Activated T-cell treated with anti-CD3 and anti-CD28 coated beads, Interleukin-2, amount 50 U/mL, for 72 hours (primary cell): ENCODE results near the gene CTRB2. TPM values are rescaled to one million over a fixed set of nuclear protein-coding genes. Genes with fewer than 3 reads are reported as not detected.
"Not testable (repeated sequence)": the region's sequence is repeated elsewhere in the genome, so short reads cannot be mapped to it uniquely, and the experiment has no call there.

Experiments used
- ATAC-seq, 2 donors: fragments of 150-1000 bp; cut with Tn5 transposase; replicated peaks in 1 of 2; 2 replicates each; pipeline ENCODE4 v1.10.0; 2021; ENCODE audit warnings: moderate library complexity in 2 of 2, mild to moderate bottlenecking in 1 of 2
- DNase-seq, 2 donors: peaks; one replicate each; pipeline ENCODE4 v3.0.0; 2021 to 2022; ENCODE audit warnings: mixed read lengths in 1 of 2
- H3K27ac Mint-ChIP-seq: one replicate; pipeline ENCODE4 v1.8.0; 2022; ENCODE audit warnings: mild to moderate bottlenecking, moderate library complexity, mixed read lengths
- H3K27me3 Mint-ChIP-seq: one replicate; pipeline ENCODE4 v1.8.0; 2022; ENCODE audit warnings: low read depth, mixed read lengths
- H3K36me3 Mint-ChIP-seq, 2 donors: one replicate each; pipeline ENCODE4 v1.8.0; 2022; ENCODE audit warnings: mixed read lengths in 2 of 2, mild to moderate bottlenecking in 1 of 2; ENCODE audit not compliant: insufficient read depth in 2 of 2
- H3K4me1 Mint-ChIP-seq: one replicate; pipeline ENCODE4 v1.8.0; 2022; ENCODE audit warnings: low read depth, mixed read lengths
- H3K4me3 Mint-ChIP-seq, 2 donors: one replicate each; pipeline ENCODE4 v1.8.0; 2022; ENCODE audit warnings: mild to moderate bottlenecking in 2 of 2, mixed read lengths in 2 of 2, moderate library complexity in 2 of 2
- H3K9me3 Mint-ChIP-seq, 2 donors: one replicate each; pipeline ENCODE4 v1.8.0; 2022; ENCODE audit warnings: mixed read lengths in 2 of 2
- total RNA-seq, 2 donors: library from RNA; stranded (reverse); gene quantifications; one replicate each; pipeline ENCODE4 v1.2.3, GENCODE V29; 2022

The CTRB2 gene
- total RNA-seq, 2 donors from 2014 or later: not detected

DNA sequence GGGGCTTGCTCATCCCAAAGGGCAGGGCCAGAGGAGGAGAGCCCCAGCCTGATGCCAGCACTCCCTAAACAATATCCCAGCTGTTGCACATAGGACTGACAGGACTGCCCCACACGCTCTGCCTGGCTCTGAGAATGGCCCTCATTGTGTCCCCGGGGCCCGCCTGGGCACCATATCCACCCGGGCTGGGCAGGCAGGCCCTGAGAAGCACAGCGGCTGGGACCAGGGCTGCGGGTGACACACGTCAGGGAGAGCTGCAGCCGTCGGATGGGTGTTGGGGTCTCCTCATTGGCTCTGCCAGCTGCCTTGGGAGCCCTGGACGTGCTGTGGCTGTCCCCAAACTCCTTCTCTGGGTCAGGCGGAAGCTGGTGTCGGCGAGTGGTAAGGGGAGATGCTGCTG is 40.3 kb upstream of the CTRB2 start:
- ATAC-seq (no peak), DNase-seq (no peak)
- peaks cover 8% of the 10 kb centered on the region for H3K4me1 Mint-ChIP-seq
- no peak overlapping the region for H3K4me3 Mint-ChIP-seq
- no peaks in the 10 kb centered on the region for H3K9me3 Mint-ChIP-seq
- no peak overlapping the region for H3K27ac Mint-ChIP-seq
- no peaks in the 10 kb centered on the region for H3K36me3 Mint-ChIP-seq
- H3K27me3 Mint-ChIP-seq: peaks cover 42% of the 10 kb centered on the region

DNA sequence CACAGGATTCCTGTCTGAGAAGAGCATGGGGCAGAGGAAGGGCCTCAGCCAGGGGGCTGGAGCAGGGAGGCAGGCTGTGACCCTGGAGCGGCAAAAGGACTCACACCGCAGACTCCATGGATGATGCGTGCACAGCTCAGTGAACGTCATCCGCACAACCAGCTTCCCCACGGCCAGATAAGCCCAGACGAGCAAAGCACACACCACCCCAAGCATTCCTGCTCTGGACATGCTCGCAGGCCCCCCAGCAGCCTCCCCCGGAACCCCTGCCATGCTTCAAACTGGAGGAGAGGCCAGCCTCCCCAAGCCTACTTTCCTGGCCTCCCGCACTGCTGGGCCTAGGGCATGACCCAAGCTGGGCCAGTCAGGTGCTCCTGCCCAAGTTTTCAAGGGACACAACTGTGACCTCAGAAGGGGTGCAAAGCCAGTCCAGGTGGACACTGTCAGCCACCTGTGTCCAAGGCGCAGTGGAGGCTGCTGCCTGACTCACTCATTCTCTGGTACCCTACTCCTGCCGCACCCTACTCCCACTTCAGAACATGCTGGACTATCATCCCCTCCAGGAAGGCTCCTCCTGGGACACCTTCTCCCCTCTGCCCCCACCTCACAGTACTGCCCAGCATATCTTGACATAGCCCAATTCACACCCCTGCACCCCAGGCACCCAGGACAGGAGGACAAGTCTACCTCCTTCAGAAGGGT is 39.7 kb upstream of the CTRB2 start:
- H3K36me3 Mint-ChIP-seq: no peaks in the 10 kb centered on the region
- peaks cover 8% of the 10 kb centered on the region for H3K4me1 Mint-ChIP-seq
- H3K27me3 Mint-ChIP-seq: peaks cover 36% of the 10 kb centered on the region
- no peak overlapping the region for H3K27ac Mint-ChIP-seq
- ATAC-seq: no peak
- DNase-seq: no peak
- no peaks in the 10 kb centered on the region for H3K9me3 Mint-ChIP-seq
- H3K4me3 Mint-ChIP-seq: no peak overlapping the region

DNA sequence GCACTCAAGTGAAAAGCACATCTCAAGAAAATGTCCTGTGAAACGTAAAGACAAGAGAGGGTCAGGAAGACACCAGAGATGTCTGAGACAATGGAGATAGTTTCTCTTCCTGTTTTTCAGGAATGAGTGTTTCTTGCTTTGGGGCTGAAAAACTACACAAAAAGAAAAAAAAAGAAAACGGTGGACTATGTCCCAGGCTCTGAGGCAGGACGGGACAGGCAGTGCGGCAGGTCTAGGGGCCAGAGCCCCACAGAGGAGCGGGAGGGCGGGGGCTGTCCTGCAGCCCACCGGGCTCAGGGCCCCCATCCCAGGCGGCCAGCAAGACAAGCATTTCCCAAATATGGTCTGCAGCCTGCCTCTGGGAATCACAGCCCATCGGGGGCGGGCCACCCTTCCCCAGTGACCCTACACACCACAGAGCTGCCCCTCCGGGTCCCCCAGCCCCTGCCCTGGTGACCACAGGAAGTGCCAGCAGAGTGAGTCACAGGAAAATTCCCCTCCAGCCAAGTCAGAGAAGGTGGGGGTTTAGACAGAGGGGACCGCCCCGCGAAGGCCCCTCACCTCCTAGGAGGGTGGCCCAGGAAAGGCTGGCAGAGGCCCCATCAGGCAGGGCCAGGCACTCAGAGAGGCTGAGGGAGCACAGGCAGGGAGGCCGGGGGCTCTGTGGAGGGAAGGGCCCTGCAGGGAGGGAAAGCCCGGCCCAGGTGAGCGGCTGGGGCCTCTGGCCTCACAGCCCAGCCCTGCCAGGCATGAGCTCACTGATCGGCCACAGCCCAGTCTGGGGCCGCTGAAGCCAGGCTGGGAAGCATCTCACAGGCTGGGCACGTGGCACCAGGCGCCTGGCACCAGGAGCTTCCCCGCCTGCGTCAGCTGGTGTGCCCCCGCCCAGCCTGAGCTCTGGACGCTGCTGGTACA is 38.1 kb upstream of the CTRB2 start:
- H3K4me3 Mint-ChIP-seq: no peak overlapping the region
- no peaks in the 10 kb centered on the region for H3K36me3 Mint-ChIP-seq
- ATAC-seq (peak; percentile 15 to 33), DNase-seq (no peak)
- peaks cover 8% of the 10 kb centered on the region for H3K4me1 Mint-ChIP-seq
- no peaks in the 10 kb centered on the region for H3K9me3 Mint-ChIP-seq
- peaks cover 29% of the 10 kb centered on the region for H3K27me3 Mint-ChIP-seq
- no peak overlapping the region for H3K27ac Mint-ChIP-seq

DNA sequence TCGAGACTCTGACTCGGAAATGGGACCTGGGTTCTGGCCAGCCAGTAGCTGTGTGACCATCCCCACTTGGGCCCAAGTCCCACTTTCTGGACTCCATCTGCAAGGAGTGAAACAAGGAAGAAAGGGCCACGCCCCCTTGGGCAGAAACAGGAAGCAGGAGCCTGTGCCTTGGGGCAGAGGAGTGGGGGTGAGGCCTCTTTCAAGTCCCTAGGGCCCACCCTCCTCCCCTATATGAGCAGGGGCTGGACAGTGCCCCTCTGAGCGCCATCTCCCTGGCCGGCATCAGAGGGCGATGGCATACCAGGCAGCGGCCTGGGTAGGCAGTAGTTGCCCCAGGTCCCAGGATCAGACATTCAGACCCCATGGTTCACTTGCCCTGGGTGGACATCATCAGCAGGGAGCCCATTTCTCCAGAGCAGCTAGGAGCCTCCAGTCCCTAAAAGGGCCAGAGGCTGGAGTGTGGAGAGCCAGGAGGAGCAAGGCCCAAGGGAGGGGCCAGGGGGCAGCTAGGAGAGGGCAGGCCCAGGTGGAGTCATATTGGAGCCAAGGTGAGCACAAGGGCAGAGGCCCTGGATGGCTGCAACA is 37.4 kb upstream of the CTRB2 start:
- H3K4me1 Mint-ChIP-seq: peaks cover 8% of the 10 kb centered on the region
- no peak for ATAC-seq
- DNase-seq: no peak
- H3K4me3 Mint-ChIP-seq: no peak overlapping the region
- H3K36me3 Mint-ChIP-seq: no peaks in the 10 kb centered on the region
- peaks cover 24% of the 10 kb centered on the region for H3K27me3 Mint-ChIP-seq
- no peaks in the 10 kb centered on the region for H3K9me3 Mint-ChIP-seq
- H3K27ac Mint-ChIP-seq: no peak overlapping the region

DNA sequence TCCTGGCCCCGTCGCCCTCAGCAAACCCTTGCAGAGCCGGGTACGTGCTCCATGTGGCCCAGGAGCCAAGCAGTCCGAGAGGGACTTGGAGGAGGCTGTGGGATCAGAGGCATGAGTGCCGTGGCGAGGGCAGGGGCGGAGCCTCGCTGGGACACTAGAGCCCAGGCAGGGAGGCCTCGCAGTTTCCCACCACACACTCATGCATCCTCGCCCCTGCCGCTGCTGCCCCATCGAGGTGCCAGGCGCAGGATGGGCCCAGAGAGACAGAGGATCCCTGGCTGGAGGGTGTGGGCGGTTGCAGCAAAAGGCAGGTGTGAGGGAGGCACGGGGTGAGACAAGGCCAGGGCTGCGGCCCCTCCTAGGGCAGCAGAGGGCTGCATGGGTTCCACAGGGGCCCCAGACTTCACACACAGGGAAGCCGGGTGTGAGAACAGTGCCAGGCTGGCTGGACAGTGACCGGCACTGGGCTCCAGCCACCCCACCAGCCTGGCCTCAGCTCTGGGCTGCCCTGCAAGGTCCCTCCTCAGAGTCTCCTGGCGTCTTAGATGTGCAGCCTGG is 36.8 kb upstream of the CTRB2 start:
- Mint-ChIP-seq H3K4me1 (peaks cover 8% of the 10 kb centered on the region), H3K9me3 (no peaks in the 10 kb centered on the region), H3K27me3 (peaks cover 23% of the 10 kb centered on the region), H3K4me3 (no peak overlapping the region), H3K36me3 (no peaks in the 10 kb centered on the region), H3K27ac (no peak overlapping the region)
- no peak for DNase-seq
- ATAC-seq: no peak

DNA sequence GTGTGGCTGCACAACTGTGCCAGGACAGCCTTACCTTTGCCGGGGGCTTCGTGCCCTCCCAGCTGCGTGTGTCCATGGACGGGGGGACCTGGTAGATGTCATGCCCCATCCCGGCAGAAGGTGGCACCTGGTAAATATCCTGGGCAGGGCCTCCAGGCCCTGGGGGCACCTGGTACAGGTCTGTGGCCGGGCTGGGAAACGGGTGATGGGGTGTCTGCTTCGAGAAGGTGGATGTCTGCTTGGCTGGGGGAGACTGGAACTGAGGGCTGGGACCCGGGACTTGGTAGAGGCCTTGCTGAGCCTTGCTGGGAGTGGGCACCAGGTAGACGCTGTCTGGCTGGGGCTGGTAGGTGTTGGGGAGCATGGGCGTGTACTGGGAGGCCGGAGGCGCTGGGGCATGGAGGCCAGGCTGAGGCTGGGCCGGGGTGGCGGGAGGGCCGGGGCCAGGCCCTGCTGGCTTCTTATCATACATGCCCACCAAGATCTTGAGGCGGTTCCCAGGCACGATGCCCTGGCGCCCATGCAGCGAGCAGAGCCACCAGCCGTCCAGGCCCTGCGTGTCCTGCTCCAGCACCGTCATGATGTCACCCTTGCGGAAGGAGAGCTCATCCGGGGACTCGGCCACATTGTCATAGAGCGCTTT is 35.6 kb upstream of the CTRB2 start:
- H3K27me3 Mint-ChIP-seq: peaks cover 12% of the 10 kb centered on the region
- DNase-seq, H3K36me3 Mint-ChIP-seq, H3K27ac Mint-ChIP-seq, H3K4me3 Mint-ChIP-seq, H3K9me3 Mint-ChIP-seq, H3K4me1 Mint-ChIP-seq, ATAC-seq: not testable (repeated sequence)

DNA sequence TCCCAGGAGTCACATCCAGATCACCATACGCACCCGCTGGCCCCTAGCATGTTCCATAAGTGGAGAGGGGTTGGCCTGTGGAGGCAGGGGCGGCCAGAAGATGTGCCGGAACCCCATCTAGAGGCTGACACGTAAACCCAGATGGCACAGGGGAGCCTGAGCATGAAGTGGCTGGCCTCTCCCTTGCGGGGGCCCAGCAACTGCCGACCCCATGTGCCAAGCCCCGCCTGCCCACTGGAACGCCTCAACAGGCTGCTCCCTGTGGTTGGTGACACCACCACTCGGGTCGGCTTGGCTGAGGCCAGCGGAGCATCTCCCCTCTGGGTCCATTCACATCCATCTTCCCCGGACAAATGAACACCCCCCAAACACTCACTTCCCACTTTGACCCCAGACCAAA is 35.0 kb upstream of the CTRB2 start:
- no peak overlapping the region for H3K4me3 Mint-ChIP-seq
- H3K9me3 Mint-ChIP-seq: no peaks in the 10 kb centered on the region
- no peak for DNase-seq
- H3K27me3 Mint-ChIP-seq: peaks cover 8% of the 10 kb centered on the region
- peaks cover 8% of the 10 kb centered on the region for H3K4me1 Mint-ChIP-seq
- ATAC-seq: no peak
- no peak overlapping the region for H3K27ac Mint-ChIP-seq
- H3K36me3 Mint-ChIP-seq: no peaks in the 10 kb centered on the region

DNA sequence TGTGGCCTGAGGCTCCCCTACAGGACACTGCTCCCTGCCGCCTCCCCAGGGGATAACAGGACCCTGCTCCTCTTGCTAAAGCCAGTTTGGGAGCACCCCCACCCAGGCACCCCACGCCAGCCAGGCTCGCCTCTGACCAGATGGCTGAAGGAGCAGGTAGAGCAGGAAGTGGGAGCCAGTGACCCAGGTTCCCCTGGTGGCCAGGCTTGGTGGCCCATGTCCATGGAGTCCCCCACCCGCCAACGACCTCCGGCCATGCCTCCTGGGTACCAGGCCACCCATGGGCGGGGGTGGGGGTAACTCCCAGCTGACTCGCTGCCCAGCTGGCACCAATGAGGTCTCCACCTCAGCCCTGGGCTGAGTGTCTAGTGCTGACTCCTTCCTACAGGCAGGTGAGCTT is 34.5 kb upstream of the CTRB2 start:
- Mint-ChIP-seq H3K27ac (no peak overlapping the region), H3K36me3 (no peaks in the 10 kb centered on the region), H3K9me3 (no peaks in the 10 kb centered on the region), H3K4me3 (no peak overlapping the region), H3K4me1 (peaks cover 8% of the 10 kb centered on the region), H3K27me3 (peaks cover 2% of the 10 kb centered on the region)
- ATAC-seq: no peak
- DNase-seq: no peak

DNA sequence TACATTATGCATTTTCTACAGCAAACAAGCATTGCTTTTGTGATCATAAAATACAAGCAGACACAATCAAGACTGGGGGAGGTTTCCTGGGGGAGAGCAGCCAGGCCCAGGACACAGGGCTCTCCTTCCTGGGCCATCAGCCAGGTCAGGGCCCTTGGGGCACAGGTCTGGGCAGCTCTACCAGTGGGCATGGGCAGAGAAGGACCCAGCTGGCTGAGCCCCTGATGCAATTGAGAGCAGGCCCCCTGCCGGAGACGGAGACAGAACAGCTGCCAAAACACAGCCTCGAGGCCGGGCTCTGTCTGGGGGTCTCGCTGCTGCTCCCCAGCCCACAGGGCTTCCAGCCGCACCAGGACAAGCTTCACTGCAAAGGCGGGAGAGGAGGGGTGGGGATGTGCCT is 33.7 kb upstream of the CTRB2 start:
- H3K27ac Mint-ChIP-seq, H3K27me3 Mint-ChIP-seq, H3K4me3 Mint-ChIP-seq, H3K36me3 Mint-ChIP-seq, DNase-seq, H3K9me3 Mint-ChIP-seq, H3K4me1 Mint-ChIP-seq, ATAC-seq: not testable (repeated sequence)

DNA sequence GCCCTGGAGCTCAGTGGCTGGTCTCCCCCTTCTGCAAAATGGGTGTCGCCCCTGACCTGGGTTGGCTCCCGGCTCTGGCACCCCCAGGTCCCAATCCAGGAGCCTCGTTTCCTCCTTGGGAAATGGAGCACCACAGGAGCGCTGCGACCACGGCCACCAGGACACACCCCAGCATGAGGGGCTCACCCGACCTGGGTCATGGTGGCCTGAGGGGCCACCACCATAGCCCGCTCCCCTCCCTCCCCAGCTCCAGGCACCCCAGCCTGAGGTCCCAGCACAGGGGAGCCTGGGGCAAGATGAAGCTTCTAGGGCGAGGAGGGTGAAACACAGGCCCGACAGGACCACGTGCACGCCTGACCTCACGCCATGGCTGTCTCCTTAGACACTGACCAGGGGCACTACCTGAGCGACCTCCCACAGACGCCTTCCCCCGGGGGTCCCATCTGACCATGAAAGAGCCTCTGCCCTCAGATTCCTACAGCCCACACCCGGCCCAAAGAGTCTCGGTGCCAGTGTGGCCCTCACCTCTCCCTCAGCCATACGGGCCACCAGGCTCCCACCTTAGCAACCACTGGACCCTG is 32.7 kb upstream of the CTRB2 start:
- Mint-ChIP-seq H3K9me3 (no peaks in the 10 kb centered on the region), H3K36me3 (no peaks in the 10 kb centered on the region), H3K27me3 (no peaks in the 10 kb centered on the region), H3K4me1 (peaks cover 5% of the 10 kb centered on the region), H3K4me3 (no peak overlapping the region), H3K27ac (no peak overlapping the region)
- no peak for ATAC-seq
- no peak for DNase-seq

DNA sequence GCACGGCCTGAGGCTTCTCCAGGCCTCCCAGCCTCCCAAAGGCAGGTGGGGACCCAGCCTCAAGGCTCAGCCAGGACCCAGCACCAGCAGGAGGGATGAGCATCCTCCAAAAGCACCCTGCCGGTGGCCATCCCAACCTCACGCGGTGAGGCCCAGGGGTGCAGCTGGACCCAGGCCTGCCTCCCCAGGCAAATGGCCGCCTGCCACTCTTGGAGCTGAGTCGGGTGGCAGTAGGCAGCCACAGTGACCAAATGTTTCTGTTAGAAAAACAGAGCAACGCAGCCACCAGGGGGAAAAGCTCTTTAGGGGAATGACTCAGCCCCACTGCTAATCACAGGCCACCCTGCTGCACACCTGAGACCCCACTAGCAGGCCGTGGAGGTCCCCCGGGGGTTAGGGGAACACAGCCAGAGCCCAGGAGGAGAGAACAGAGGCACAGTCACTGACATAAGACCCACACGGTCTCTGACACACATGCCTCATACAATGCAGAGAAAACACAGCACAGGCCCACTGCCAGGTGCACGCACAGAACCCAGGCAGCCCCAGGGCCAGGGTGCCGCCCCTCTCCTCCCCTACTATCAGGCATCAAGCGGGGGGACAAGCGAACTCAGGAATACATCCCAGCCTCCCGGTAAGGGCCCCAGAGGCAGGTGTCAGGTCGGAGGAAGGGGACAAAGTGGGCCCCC is 32.0 kb upstream of the CTRB2 start:
- DNase-seq (no peak), ATAC-seq (no peak)
- Mint-ChIP-seq H3K27ac (no peak overlapping the region), H3K27me3 (no peaks in the 10 kb centered on the region), H3K4me1 (peaks cover 1% of the 10 kb centered on the region), H3K9me3 (no peaks in the 10 kb centered on the region), H3K4me3 (no peak overlapping the region), H3K36me3 (no peaks in the 10 kb centered on the region)

DNA sequence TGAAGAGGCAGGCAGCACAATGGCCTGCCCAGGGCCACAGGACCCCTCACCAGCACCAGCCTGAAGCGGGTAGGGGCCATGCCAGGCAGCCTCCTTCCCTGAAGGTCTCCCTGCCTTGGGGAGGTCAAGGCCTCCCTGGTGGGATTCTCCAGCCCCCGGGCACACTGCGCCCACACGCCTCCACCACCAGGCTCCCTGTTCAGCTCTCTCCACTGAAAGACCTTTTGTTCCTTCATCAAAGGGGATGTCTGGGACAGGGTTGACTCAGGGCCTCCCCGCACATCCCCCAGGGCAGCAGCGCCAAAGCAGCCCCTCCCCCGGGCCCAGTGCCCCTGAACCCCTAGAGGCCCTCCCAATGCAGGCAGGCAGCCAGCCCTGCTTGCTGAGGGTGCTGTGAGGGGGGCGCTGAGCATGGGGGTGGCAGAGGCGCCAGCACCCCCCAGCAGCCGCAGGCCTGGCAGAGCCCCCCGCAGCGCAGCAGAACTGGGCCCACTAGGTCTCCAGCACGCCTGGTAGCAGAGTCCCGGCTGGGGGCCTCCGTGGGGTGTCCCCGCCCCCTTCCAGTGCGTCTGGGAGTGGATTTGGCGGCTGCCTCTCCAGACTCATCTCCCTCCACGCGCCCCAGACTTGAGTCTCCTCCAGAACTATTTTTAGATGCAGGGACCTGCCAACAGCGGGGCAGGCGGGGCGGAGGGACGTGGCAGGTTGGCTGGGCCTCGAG is 31.3 kb upstream of the CTRB2 start:
- no peak overlapping the region for H3K4me3 Mint-ChIP-seq

More for the DNA sequence above, 31.3 kb upstream of the CTRB2 start:
- Mint-ChIP-seq H3K27me3 (no peaks in the 10 kb centered on the region), H3K36me3 (no peaks in the 10 kb centered on the region), H3K27ac (no peak overlapping the region), H3K4me1 (peaks cover 5% of the 10 kb centered on the region), H3K9me3 (no peaks in the 10 kb centered on the region)
- ATAC-seq (no peak), DNase-seq (no peak)
